HL-60 (cell line): ENCODE data around the gene FTH1.
A peak's percentile ranks its signal among the peaks of the same experiment; 100 is the strongest.
"Not testable (repeated sequence)": the region's sequence is repeated elsewhere in the genome, so short reads cannot be mapped to it uniquely, and the experiment has no call there.

Experiments
- DNase-seq, 2 experiments: peaks; one replicate each; pipeline ENCODE4 v3.0.0-alpha.2; 2010 to 2020; ENCODE audit warnings: low read depth in 1 of 2, low spot score in 1 of 2
- H3K27ac ChIP-seq: fragments of 250-450 bp; sonication (Bioruptor Pico); replicated peaks from 2 replicates; pipeline ENCODE4 v1.5.1; 2020; ENCODE audit warnings: mild to moderate bottlenecking, moderate library complexity
- H3K27me3 ChIP-seq: fragments of 250-450 bp; sonication (Bioruptor Pico); 2 replicates; pipeline ENCODE4 v1.5.1; 2021; ENCODE audit warnings: mild to moderate bottlenecking, moderate library complexity; ENCODE audit not compliant: insufficient read depth, poor library complexity, severe bottlenecking
- H3K4me3 ChIP-seq: replicated peaks from 2 replicates; pipeline ENCODE4 v1.5.1; 2011; ENCODE audit warnings: mild to moderate bottlenecking, control low read depth, low read length; ENCODE audit not compliant: insufficient read depth
- GABPA ChIP-seq: IDR thresholded peaks from 2 replicates; pipeline ENCODE4 v1.6.1; 2012; ENCODE audit warnings: low read depth
- POLR2AphosphoS5 ChIP-seq: IDR thresholded peaks from 2 replicates; pipeline ENCODE4 v1.6.1; 2012; ENCODE audit warnings: low read depth
- SPI1 ChIP-seq: IDR thresholded peaks from 2 replicates; pipeline ENCODE4 v1.6.1; 2012; ENCODE audit warnings: low read depth, mild to moderate bottlenecking, borderline replicate concordance
- TF ChIP-seq, protein P1 (sequence below): IDR thresholded peaks from 2 replicates; pipeline ENCODE4 v1.6.1; 2012; ENCODE audit warnings: low read depth; ENCODE audit not compliant: insufficient replicate concordance
- TF ChIP-seq, protein P2 (sequence below): IDR thresholded peaks from one replicate; pipeline ENCODE4 v1.5.1; 2011; ENCODE audit warnings: low read length, control low read depth, inconsistent platforms; ENCODE audit not compliant: insufficient read depth

The FTH1 gene

DNA sequence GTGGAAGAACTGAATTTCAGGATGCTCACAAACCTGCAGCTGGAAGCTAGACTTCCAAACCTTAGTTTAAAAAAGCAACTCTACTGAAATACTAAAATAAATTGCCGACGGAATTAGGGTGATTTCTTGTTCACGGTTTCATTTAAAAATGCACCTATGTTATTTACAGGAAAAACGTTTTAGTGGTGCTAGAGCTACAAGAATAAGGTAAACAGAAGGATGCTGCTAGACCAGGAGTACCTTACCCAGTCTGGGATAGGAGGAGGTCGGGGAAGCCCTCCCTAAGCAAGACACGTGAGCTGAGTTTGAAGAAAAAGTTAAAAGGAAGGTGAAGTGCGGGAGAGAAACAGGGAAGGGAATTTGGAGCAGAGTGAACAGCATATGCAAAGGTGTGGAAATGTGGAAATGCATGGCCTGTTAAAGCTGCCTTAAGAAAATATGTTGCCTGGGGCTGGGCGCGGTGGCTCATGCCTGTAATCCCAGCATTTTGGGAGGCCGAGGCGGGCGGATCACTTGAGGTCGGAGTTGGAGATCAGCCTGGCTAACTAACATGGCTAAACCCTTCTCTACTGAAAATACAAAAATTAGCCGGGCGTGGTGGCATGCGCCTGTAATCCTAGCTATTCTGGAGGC, 1.4 kb upstream of the FTH1 start:
- H3K27ac ChIP-seq = no peak overlapping the region
- TF ChIP-seq SPI1 = no peak
- TF ChIP-seq, protein P1, sequence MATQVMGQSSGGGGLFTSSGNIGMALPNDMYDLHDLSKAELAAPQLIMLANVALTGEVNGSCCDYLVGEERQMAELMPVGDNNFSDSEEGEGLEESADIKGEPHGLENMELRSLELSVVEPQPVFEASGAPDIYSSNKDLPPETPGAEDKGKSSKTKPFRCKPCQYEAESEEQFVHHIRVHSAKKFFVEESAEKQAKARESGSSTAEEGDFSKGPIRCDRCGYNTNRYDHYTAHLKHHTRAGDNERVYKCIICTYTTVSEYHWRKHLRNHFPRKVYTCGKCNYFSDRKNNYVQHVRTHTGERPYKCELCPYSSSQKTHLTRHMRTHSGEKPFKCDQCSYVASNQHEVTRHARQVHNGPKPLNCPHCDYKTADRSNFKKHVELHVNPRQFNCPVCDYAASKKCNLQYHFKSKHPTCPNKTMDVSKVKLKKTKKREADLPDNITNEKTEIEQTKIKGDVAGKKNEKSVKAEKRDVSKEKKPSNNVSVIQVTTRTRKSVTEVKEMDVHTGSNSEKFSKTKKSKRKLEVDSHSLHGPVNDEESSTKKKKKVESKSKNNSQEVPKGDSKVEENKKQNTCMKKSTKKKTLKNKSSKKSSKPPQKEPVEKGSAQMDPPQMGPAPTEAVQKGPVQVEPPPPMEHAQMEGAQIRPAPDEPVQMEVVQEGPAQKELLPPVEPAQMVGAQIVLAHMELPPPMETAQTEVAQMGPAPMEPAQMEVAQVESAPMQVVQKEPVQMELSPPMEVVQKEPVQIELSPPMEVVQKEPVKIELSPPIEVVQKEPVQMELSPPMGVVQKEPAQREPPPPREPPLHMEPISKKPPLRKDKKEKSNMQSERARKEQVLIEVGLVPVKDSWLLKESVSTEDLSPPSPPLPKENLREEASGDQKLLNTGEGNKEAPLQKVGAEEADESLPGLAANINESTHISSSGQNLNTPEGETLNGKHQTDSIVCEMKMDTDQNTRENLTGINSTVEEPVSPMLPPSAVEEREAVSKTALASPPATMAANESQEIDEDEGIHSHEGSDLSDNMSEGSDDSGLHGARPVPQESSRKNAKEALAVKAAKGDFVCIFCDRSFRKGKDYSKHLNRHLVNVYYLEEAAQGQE = no peak
- no peak for TF ChIP-seq POLR2AphosphoS5
- TF ChIP-seq, protein P2, sequence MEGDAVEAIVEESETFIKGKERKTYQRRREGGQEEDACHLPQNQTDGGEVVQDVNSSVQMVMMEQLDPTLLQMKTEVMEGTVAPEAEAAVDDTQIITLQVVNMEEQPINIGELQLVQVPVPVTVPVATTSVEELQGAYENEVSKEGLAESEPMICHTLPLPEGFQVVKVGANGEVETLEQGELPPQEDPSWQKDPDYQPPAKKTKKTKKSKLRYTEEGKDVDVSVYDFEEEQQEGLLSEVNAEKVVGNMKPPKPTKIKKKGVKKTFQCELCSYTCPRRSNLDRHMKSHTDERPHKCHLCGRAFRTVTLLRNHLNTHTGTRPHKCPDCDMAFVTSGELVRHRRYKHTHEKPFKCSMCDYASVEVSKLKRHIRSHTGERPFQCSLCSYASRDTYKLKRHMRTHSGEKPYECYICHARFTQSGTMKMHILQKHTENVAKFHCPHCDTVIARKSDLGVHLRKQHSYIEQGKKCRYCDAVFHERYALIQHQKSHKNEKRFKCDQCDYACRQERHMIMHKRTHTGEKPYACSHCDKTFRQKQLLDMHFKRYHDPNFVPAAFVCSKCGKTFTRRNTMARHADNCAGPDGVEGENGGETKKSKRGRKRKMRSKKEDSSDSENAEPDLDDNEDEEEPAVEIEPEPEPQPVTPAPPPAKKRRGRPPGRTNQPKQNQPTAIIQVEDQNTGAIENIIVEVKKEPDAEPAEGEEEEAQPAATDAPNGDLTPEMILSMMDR = no peak
- no peak for TF ChIP-seq GABPA
- no peak overlapping the region for H3K4me3 ChIP-seq
- no peaks in the 10 kb centered on the region for H3K27me3 ChIP-seq
- no peak for DNase-seq

DNA sequence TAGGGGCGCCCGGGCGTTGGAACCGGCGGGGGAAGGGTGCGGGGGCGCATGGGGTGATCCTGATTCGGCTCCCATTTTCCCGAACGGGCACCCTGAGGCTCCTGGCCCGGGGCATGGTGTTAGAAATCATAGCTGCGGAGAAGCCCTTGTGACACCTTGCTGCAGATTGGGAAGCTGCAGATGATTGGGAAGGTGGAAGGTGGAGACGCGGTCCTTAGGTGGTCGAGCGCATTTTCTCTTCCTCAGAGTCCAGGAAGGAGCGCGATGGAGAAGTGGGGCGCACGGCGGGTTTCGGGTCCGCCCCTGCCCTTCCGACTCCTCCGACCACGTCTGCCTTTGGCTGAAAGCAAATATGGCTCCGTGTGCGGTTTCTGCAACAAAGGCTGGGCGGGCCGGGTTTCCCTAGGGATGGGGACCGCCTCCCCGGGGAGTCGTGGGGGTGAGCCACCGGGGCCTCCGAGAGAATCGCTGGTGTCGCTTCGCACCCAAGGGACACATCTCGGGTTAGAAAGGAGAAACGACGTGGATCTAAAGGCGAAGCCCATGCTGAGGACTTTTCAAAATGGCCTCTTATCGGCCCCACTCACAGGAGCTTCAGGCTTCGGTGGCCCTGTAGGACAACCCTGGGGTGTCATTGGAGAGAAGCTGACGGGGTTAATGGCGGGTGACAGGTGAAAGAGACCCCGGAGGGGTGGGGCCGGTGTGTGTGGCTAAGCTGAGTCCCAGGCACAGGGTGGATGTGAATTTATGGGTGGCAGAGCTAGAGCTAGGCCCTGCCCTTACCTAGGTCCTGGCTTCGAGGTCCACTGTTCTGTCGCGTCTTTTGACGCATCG, 707 bp upstream of the FTH1 start:
- no peak for DNase-seq
- TF ChIP-seq GABPA (no peak), SPI1 (no peak), POLR2AphosphoS5 (no peak)
- TF ChIP-seq, protein P1 = no peak
- TF ChIP-seq, protein P2 = no peak
- peak overlapping the region; percentile 67 for H3K27ac ChIP-seq
- peak overlapping the region; percentile 58 for H3K4me3 ChIP-seq
- H3K27me3 ChIP-seq = no peaks in the 10 kb centered on the region

DNA sequence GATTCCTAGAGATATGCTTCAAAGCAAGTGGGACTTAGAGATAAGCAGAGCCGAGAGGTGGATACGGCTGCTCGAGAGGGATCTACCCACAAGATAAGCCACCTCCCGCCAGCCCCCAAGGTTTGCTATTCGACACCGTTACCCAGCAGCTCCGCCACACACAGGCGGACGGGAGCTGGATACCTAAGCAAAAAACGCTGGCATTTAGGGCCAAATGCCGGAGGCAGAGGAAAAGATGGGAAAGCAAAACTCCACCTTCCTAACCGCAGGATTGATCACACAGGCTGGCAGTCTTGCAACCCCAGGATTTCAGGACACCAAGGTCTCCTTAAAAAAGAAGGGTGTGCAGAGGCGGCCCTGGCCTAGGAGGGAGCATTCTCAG, 709 bp downstream of the FTH1 start:
- DNase-seq = no peak
- H3K27ac ChIP-seq = peak overlapping the region; percentile 67

DNA sequence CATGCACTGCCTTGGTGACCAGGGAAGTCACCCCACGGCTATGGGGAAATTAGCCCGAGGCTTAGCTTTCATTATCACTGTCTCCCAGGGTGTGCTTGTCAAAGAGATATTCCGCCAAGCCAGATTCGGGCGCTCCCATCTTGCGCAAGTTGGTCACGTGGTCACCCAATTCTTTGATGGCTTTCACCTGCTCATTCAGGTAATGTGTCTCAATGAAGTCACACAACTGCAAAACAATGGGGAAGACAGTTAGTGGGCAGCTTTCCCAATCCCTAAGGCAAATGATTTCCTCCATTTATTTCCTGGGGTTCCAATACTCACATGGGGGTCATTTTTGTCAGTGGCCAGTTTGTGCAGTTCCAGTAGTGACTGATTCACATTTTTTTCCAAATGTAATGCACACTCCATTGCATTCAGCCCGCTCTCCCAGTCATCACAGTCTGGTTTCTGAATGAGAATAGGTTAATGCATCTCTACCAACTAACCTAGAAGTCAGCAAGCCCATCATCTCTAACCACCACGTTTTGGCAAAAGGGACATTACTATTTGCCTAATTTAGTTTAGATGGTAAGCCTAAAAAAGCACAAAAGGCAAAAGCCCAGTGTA, 2.7 kb downstream of the FTH1 start:
- DNase-seq, H3K27me3 ChIP-seq, H3K27ac ChIP-seq, H3K4me3 ChIP-seq: not testable (repeated sequence)

More for the DNA sequence above, 709 bp downstream of the FTH1 start:
- TF ChIP-seq, protein P1 = no peak
- H3K27me3 ChIP-seq = no peaks in the 10 kb centered on the region
- peak overlapping the region; percentile 58 for H3K4me3 ChIP-seq
